Left colon (tissue), 2 donors: ENCODE results near the gene ZDHHC8. TPM values are rescaled to one million over a fixed set of nuclear protein-coding genes. Genes with fewer than 3 reads are reported as not detected.

ENCODE experiments used
- ATAC-seq: fragments of 200-7000 bp; cut with Tn5 transposase; one replicate; pipeline ENCODE4 v1.9.1; 2020; ENCODE audit warnings: mild to moderate bottlenecking, moderate library complexity
- DNase-seq, 2 donors: peaks; one replicate each; pipeline ENCODE4 v3.0.0-alpha.2; 2020
- intact Hi-C, 2 donors: fragments of 100-400 bp; cut with DNase I in 1 of 2; cut with micrococcal nuclease in 1 of 2; formaldehyde crosslinking; loops; one replicate each; pipeline versions ENCODE4 v1.11.2 to v1.14.0; 2022; cut with DNase I, micrococcal nuclease
- microRNA-seq, 2 donors: library from miRNA; unstranded; fragments of <30 nt; microRNA quantifications; one replicate each; pipeline versions ENCODE4 v1.1.0 to v1.2.0, GENCODE V29; 2020
- total RNA-seq, 2 donors: library from RNA; stranded (reverse); fragmentation: NEBNext Ultra II Directional; extraction: Animal tissue kit (Norgen Biotek cat#: 25700); gene quantifications; one replicate each; pipeline ENCODE4 v1.2.1, GENCODE V29; 2021
- donor health status: DM: no; HTN: no; CAD: no.
- donor health status: DM: yes; HTN: yes; CAD: no.

The ZDHHC8 gene
- total RNA-seq, 2 donors from 2014 or later: 36.9 to 37.0 TPM

- DNase-seq: no peak
- no peak for ATAC-seq
- intact Hi-C loops: no loop called here
Observed at GRCh38 chr22:20194681-20195593, 63.3 kb downstream of the ZDHHC8 start.

GRCh38 chr22:20196094-20196842 lies 64.7 kb downstream of the ZDHHC8 start:
- DNase-seq: no peak
- ATAC-seq: no peak
- intact Hi-C loops: no loop called here

Small RNA genes lying within 50 kb of the gene (microRNA-seq; reads per million reads assigned to microRNA genes)
- gene MIR6816: 0 reads per million in 2 donors

Other genes starting within 250 kb of the ZDHHC8 start
- 10 to 100 TPM; 58.2 to 71.3 TPM for gene COMT, start 190.0 kb upstream of the ZDHHC8 start, total RNA-seq
- 10 to 100 TPM; 18.2 to 21.5 TPM for gene TXNRD2, start 190.0 kb upstream of the ZDHHC8 start, total RNA-seq
- gene ARVCF, start 115.0 kb upstream of the ZDHHC8 start, total RNA-seq: 10 to 100 TPM; 12.2 to 13.0 TPM
- gene TANGO2, start 110.7 kb upstream of the ZDHHC8 start, total RNA-seq: 10 to 100 TPM; 28.7 to 29.9 TPM
- 10 to 100 TPM; 32.7 to 46.8 TPM for gene DGCR8, start 51.6 kb upstream of the ZDHHC8 start, total RNA-seq
- gene RANBP1, start 15.7 kb upstream of the ZDHHC8 start, total RNA-seq: 10 to 100 TPM; 57.2 to 80.3 TPM
- 10 to 100 TPM; 33.3 to 36.4 TPM for gene TRMT2A, start 14.6 kb upstream of the ZDHHC8 start, total RNA-seq
- gene CCDC188, start 19.3 kb downstream of the ZDHHC8 start, total RNA-seq: 1 to 10 TPM in 1 of 2 donors, under 1 TPM in 1; 0.58 to 1.5 TPM
- 1 to 10 TPM; 4.0 to 6.5 TPM for gene RTN4R, start 136.5 kb downstream of the ZDHHC8 start, total RNA-seq
- 10 to 100 TPM; 25.7 to 26.1 TPM for gene DGCR6L, start 188.3 kb downstream of the ZDHHC8 start, total RNA-seq